NT2/D1 (cell line): Measurements from ENCODE around the gene GJA3.

Experiments used
- DNase-seq: peaks from one replicate; pipeline ENCODE4 v3.0.0-alpha.2; 2011; ENCODE audit warnings: low read depth, low spot score
- H3K27me3 ChIP-seq: 2 replicates; pipeline ENCODE4 v1.6.0; 2011; ENCODE audit warnings: mild to moderate bottlenecking; ENCODE audit not compliant: insufficient read length, insufficient read depth
- H3K36me3 ChIP-seq: 2 replicates; pipeline ENCODE4 v1.6.1; 2011; ENCODE audit warnings: mild to moderate bottlenecking, low read length, mixed read lengths; ENCODE audit not compliant: insufficient read depth, insufficient read length
- H3K4me1 ChIP-seq: 2 replicates; pipeline ENCODE4 v1.5.1; 2011; ENCODE audit not compliant: insufficient read depth, insufficient read length
- H3K4me3 ChIP-seq: 2 replicates; pipeline ENCODE4 v1.5.1; 2011; ENCODE audit warnings: low read depth; ENCODE audit not compliant: insufficient read length
- H3K9ac ChIP-seq: 2 replicates; pipeline ENCODE4 v1.6.0; 2011; ENCODE audit warnings: low read depth; ENCODE audit not compliant: insufficient read length
- H3K9me3 ChIP-seq: 2 replicates; pipeline ENCODE4 v1.5.1; 2011; ENCODE audit warnings: mild to moderate bottlenecking, low read length; ENCODE audit not compliant: insufficient read depth
- SUZ12 ChIP-seq: IDR thresholded peaks from 2 replicates; pipeline ENCODE4 v1.6.1; 2011; ENCODE audit not compliant: insufficient read length, insufficient read depth; ENCODE audit errors: extremely low read depth
- YY1 ChIP-seq: IDR thresholded peaks from 2 replicates; pipeline ENCODE4 v1.6.1; 2011; ENCODE audit not compliant: insufficient read length, insufficient read depth
- ZNF274 ChIP-seq: IDR thresholded peaks from 2 replicates; pipeline ENCODE4 v1.6.1; 2011; ENCODE audit warnings: mild to moderate bottlenecking, low read depth, low read length

Gene GJA3

DNA sequence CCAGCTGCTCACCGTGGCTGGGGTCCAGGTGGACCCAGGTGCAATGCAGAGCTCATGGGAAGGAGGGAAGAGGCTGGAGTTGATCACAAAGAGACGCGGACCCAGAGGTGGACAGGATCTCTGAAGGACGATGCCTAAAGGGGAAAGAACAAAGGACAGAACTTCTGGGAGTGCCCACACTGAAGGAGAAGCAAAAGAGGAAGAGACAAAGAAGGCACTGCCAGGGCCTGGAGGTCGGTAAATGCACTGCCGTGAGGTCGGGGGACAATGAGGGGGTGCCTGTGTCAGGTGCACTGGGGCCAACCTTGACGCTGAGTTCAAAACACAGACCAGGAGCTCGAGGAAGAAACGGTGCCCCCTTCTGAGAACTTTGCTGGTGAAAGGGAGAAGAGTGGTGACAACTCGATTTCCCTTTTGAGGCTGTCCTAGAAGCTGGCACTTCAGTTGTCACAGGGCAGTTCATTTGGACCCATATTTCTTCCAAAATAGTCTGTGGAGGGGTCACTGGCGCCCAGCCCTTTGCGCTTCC is 55.6 kb downstream of the GJA3 start:
- no peak for DNase-seq
- no peaks in the 10 kb centered on the region for H3K27me3 ChIP-seq
- no peak for TF ChIP-seq YY1
- no peak for TF ChIP-seq ZNF274
- no peaks in the 10 kb centered on the region for H3K9me3 ChIP-seq
- H3K36me3 ChIP-seq = no peaks in the 10 kb centered on the region
- no peak overlapping the region for H3K9ac ChIP-seq
- peaks cover 3% of the 10 kb centered on the region for H3K4me1 ChIP-seq
- H3K4me3 ChIP-seq = no peak overlapping the region

DNA sequence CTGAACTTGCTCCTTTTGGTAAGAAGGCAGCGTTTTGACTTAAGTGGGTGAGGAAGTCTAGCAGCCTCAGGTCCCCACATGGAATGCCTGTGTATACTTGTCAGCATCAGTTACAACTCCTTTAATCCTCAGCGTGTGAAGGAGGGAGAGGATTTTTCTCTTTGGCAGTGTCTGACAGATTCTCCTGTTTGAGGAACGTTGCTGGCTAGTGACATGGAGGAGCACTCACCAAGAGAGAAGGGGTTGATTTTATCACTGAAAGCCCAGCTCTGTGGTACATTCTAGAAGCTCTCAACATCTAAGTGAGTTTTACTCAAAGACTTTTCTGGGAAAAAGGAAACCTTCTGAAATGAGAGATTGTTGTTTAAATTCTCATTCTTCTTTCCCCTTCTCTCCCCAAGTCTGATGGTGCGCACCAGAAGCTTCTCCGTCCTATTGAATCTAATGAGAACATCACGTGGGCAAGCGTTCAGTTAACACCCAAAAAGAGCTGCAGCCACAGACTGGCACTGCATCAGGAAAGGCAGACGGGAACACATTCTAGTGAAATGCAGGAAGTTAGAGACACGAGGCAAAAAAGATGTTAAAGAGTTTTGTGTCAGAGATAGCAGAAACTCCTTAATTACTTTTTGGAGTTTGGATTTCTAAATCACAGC is 58.2 kb downstream of the GJA3 start:
- no peak overlapping the region for H3K9ac ChIP-seq
- DNase-seq = no peak
- TF ChIP-seq SUZ12 = no peak
- no peak for TF ChIP-seq ZNF274
- H3K27me3 ChIP-seq = no peaks in the 10 kb centered on the region
- H3K9me3 ChIP-seq = no peaks in the 10 kb centered on the region
- no peaks in the 10 kb centered on the region for H3K36me3 ChIP-seq
- H3K4me1 ChIP-seq = peaks cover 3% of the 10 kb centered on the region
- H3K4me3 ChIP-seq = no peak overlapping the region

DNA sequence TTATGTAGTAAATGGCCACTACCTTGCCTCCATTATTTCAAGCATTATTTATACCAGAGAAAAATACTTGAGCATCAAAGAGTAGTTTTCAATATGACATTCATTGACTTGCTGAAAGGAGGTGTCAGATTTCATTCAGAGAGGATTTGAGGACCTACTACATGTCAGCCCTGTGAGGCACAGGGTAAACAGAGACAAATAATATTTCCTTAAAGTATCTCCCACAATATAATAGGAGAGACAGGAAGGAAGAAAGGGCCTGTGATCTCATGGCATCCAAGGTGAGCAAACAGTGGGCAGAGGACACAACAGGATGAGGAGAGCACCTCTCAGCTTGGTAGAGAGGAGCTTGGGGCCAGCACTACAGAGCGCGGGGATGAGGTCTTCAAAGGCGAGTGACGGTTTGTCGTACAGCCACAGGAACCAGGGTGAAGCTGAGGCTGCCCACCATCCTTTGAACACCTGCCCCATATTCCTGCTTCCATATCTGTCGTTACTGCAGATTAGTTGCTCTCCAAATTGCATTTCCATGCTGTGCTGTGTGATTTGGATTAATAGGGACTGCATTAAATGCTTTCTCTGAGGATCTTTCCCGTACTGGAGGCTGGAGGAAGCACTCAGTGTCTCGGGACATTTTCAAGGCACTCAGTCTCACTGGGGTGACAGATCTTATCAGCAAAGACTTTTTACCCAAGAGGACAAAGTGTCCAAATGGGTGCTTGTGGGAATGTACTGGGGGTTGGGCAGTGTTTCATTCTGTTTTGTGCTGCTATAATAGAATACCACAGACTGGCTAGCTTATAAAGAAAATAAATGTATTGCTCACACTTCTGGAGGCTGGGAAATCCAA is 59.2 kb downstream of the GJA3 start:
- Histone ChIP-seq H3K9me3 (no peaks in the 10 kb centered on the region), H3K36me3 (no peaks in the 10 kb centered on the region), H3K4me3 (no peak overlapping the region), H3K4me1 (peaks cover under 1% of the 10 kb centered on the region), H3K27me3 (no peaks in the 10 kb centered on the region), H3K9ac (no peak overlapping the region)
- TF ChIP-seq SUZ12 (no peak), ZNF274 (no peak), YY1 (no peak)
- DNase-seq = no peak

DNA sequence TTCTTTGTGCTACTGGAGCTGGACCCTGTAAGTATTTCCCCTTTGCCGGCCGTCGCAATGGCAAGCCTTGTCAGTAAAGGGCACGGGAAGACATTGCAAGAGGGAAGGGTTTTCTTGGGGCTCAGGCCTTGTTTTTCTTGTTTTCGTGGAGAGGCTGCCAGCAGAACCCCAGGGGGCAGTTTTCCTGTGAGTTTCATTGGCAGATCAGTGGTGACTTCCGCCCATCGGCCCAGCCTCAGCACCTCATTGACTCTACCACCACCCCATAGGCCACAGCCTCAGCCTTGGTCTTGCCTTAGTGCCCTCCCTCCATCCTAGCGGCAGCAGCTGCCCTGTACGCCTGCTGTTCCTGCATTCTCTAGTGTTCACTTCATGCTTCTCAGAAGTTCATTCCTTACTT is 61.5 kb downstream of the GJA3 start:
- Histone ChIP-seq H3K27me3 (no peaks in the 10 kb centered on the region), H3K4me3 (no peak overlapping the region), H3K4me1 (no peaks in the 10 kb centered on the region), H3K9ac (no peak overlapping the region), H3K36me3 (no peaks in the 10 kb centered on the region), H3K9me3 (no peaks in the 10 kb centered on the region)
- TF ChIP-seq YY1 = no peak
- no peak for TF ChIP-seq ZNF274
- TF ChIP-seq SUZ12 = no peak
- DNase-seq = no peak

- no peaks in the 10 kb centered on the region for H3K36me3 ChIP-seq
- H3K9ac ChIP-seq = no peak overlapping the region
- H3K27me3 ChIP-seq = no peaks in the 10 kb centered on the region
- H3K4me1 ChIP-seq = no peaks in the 10 kb centered on the region
- no peak for DNase-seq
- TF ChIP-seq SUZ12 (no peak), YY1 (no peak), ZNF274 (no peak)
- no peaks in the 10 kb centered on the region for H3K9me3 ChIP-seq
- H3K4me3 ChIP-seq = no peak overlapping the region
Measured at GRCh38 chr13:20093951-20094350, 66.9 kb downstream of the GJA3 start.

DNA sequence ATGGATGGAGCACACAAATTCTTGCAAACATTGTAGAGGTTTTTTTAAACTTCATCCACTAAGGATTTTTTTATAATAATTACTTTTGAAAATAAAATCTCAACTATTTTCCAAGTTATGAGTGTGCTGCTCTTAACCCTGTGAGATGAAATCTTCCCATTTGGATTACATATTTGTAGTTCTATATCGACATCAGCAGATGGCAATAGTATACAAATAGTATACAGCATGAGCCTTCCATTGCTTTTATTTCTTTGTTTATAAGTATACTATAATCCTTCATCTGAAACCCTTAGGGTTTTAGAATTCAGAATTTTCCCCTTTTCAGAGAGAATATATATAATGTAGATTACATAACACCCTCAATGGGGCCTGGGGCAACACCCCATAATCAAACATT is 70.5 kb downstream of the GJA3 start:
- no peak for DNase-seq
- Histone ChIP-seq H3K4me1 (no peaks in the 10 kb centered on the region), H3K4me3 (no peak overlapping the region), H3K27me3 (no peaks in the 10 kb centered on the region), H3K9me3 (no peaks in the 10 kb centered on the region), H3K36me3 (no peaks in the 10 kb centered on the region), H3K9ac (no peak overlapping the region)
- no peak for TF ChIP-seq YY1
- no peak for TF ChIP-seq ZNF274
- TF ChIP-seq SUZ12 = no peak
